CD4-positive, alpha-beta T cell treated with Interleukin-2 at 100 ng/mL for 4 hours (primary cell): ENCODE measurements around the gene ALDH1A1.

ENCODE experiments used
- DNase-seq: peaks from one replicate; pipeline ENCODE4 v3.0.0-alpha.2; 2020; ENCODE audit warnings: low spot score

ALDH1A1 gene

DNA sequence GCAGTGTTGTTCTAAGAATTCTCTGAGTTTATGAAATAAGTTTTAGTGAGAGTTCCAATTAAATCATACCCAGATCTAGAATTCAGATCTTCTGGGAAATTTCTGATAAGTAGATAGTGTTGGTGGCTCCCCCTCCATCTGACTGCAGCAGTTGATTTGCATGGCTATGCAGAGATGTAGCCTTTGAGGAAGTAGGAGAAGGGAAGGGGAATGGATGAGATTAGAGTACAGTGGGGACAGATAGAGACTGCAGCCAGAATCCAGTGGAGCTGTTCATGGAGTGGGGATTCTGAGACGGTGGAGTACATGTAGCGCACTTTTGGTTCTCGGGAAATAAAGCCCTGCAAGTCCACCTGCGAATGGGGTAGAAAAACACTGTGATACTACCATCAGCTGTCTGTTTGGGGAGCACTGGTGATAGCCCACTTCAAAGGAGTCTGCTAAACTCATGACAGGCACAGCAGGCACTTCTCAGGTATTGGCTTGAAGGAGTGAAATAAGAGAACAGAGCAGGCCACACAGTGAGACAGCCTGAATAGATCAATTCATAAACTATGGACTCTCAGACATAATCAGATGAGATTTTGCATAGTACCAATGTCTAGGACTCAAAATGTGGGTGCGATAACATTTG is 96.8 kb downstream of the ALDH1A1 start:
- DNase-seq: no peak

DNA sequence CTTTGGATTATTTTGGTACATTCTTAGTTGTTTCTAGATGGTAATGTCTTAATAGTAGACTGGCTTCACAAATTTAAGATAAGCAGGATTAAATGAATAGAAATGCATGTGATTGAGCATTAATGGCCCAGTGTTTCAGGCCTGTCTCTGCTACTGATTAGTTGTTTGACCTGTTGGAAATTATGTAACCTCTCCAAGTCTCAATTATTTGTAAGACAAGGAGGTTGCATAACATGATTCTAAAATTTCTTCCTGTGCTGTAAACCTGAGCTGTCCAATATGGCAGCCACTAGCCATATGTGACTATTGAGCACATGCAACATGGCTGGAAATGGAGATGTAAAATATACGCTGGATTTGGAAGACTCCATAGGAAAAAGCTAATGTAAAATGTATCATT is 97.5 kb downstream of the ALDH1A1 start:
- DNase-seq: no peak
